Progenitor cell of endocrine pancreas (in vitro differentiated cells): Measurements from ENCODE around the gene ABAT. TPM values are rescaled to one million over a fixed set of nuclear protein-coding genes. Genes with fewer than 3 reads are reported as not detected.

Experiments
- DNase-seq: peaks from one replicate; pipeline ENCODE4 v3.0.0; 2021; ENCODE audit warnings: low spot score; ENCODE audit not compliant: unreplicated experiment
- H3K27ac Mint-ChIP-seq: 2 replicates; pipeline ENCODE4 v1.8.0; 2021; ENCODE audit warnings: mild to moderate bottlenecking, moderate library complexity, mixed read lengths
- H3K27me3 Mint-ChIP-seq: 2 replicates; pipeline ENCODE4 v1.8.0; 2021; ENCODE audit warnings: mixed read lengths
- H3K36me3 Mint-ChIP-seq: 2 replicates; pipeline ENCODE4 v1.8.0; 2022; ENCODE audit warnings: mixed read lengths; ENCODE audit not compliant: insufficient read depth
- H3K4me1 Mint-ChIP-seq: 2 replicates; pipeline ENCODE4 v1.8.0; 2021; ENCODE audit warnings: low read depth, mixed read lengths
- H3K4me3 Mint-ChIP-seq: 2 replicates; pipeline ENCODE4 v1.8.0; 2021; ENCODE audit warnings: low read depth, mild to moderate bottlenecking, moderate library complexity, mixed read lengths
- H3K9me3 Mint-ChIP-seq: 2 replicates; pipeline ENCODE4 v1.8.0; 2021; ENCODE audit warnings: low read depth, mixed read lengths
- total RNA-seq: library from RNA; stranded (reverse); gene quantifications from 2 replicates; pipeline ENCODE4 v1.2.1, GENCODE V29; 2021
- TF ChIP-seq, protein P1 (sequence below): fragments of 200-600 bp; sonication (generic); IDR thresholded peaks from one replicate; pipeline ENCODE4 v1.5.0; 2021; ENCODE audit warnings: antibody characterized with exemption, mild to moderate bottlenecking; ENCODE audit not compliant: unreplicated experiment

The ABAT gene
- total RNA-seq, 1 donor from 2014 or later = 24.7 TPM

DNA sequence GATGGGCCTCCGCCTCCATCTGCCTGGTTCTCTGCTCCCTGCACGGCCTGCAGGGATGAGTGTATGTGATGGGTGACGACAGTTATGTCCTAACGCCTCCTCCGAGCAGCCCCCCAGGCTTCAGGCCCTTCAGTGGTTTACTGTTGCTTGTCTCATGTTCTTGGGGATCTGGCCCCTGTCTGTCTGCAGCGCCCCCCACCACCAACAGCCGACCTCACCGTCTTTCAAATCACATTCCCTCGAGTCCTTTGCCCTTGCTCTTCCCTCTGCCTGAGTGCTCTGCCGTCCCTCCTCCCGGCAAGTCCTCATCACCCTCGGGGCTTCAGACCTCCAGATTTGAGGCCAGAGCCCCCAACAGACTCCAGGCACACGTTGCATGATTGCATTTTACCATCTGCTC lies 34.7 kb upstream of the ABAT start:
- Mint-ChIP-seq H3K9me3 (no peaks in the 10 kb centered on the region), H3K27ac (no peak overlapping the region), H3K4me3 (no peak overlapping the region), H3K4me1 (no peaks in the 10 kb centered on the region), H3K36me3 (peaks cover 30% of the 10 kb centered on the region), H3K27me3 (no peaks in the 10 kb centered on the region)
- TF ChIP-seq, protein P1, sequence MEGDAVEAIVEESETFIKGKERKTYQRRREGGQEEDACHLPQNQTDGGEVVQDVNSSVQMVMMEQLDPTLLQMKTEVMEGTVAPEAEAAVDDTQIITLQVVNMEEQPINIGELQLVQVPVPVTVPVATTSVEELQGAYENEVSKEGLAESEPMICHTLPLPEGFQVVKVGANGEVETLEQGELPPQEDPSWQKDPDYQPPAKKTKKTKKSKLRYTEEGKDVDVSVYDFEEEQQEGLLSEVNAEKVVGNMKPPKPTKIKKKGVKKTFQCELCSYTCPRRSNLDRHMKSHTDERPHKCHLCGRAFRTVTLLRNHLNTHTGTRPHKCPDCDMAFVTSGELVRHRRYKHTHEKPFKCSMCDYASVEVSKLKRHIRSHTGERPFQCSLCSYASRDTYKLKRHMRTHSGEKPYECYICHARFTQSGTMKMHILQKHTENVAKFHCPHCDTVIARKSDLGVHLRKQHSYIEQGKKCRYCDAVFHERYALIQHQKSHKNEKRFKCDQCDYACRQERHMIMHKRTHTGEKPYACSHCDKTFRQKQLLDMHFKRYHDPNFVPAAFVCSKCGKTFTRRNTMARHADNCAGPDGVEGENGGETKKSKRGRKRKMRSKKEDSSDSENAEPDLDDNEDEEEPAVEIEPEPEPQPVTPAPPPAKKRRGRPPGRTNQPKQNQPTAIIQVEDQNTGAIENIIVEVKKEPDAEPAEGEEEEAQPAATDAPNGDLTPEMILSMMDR = no peak
- DNase-seq = no peak

DNA sequence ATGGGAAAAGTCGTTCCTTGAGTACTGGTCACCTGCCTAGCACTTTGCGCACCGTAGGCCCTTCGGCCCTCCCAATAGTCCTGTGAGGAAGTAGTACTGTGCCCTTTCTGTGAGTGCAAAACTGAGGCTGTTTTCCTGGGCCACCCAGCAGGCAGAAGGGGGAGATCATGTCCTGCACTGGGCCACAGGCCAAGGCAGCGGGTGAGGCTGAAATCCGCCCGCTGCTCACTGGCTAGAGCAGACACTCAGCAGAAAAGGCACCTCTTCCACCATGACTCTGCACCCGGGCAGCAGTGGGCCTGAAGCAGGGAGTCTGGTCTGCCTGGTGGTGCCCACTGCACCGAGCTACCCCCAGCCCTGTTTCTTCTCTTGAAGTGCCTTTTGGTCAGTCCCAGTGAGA lies 32.7 kb upstream of the ABAT start:
- no peak overlapping the region for H3K27ac Mint-ChIP-seq
- no peak overlapping the region for H3K4me3 Mint-ChIP-seq

DNA sequence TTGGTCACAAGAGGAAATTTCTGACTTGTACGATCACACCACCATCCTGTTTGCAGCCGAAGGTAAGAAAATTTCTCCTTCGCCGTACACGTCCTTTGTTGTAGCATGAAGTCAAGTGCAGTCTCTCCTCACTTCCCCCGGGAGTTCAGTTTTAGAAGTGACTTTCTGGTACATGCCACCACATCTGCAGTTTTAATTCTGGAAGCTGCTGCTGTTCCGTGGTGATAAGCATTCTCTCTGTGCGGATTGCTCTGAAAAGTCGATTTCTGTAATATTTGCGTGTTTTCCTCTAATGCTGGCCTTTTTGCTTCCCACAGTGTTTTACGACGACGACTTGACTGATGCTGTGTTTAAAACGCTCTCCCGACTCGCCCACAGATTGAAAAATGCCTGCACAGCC lies 32.3 kb upstream of the ABAT start:
- no peak overlapping the region for H3K27ac Mint-ChIP-seq
- H3K27me3 Mint-ChIP-seq = no peaks in the 10 kb centered on the region
- no peaks in the 10 kb centered on the region for H3K9me3 Mint-ChIP-seq

More for the DNA sequence above, 32.7 kb upstream of the ABAT start:
- H3K27me3 Mint-ChIP-seq = no peaks in the 10 kb centered on the region
- TF ChIP-seq, protein P1 = no peak
- H3K4me1 Mint-ChIP-seq = no peaks in the 10 kb centered on the region
- peaks cover 36% of the 10 kb centered on the region for H3K36me3 Mint-ChIP-seq
- no peaks in the 10 kb centered on the region for H3K9me3 Mint-ChIP-seq
- no peak for DNase-seq

DNA sequence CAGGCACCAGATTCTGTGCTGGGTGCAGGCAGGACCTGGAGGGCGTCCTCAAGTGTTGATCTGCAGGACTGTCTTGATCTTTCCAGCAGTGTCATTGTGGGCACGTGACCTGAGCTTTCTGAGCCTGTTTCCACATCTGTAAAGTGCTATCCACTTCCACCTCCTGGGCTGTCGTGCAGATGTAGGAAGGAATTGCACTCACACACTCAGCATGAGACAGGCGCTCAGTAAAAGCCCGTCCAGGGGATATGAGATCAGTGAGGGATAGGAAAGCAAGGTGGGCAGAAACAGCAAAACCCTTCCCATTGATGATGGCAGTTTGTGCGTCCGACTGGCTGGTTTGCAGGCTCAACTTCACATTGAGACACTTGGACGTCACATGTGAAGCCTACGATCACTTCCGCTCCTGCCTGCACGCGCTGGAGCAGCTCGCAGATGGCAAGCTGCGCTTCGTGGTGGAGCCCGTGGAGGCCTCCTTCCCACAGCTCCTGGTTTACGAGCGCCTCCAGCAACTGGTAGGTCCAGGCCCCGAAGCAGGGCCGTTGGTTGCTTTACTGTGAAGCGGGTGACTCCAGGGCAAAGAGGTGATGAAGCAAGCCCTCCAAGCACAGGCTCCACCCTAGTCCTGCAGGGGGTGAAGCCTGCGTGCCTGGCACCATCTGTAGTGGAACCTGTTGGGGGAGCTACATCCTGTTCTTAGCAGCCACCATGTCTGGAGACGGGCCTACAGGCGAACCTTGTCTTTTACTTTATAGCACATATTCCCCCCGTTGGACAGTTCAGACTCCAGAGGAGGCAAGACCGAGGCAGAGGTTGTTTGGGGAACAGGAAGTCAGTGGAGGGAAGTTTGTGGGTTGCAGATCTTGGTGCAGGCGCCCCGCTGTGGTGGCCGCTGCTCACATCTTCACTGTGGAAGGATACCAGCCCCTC lies 29.9 kb upstream of the ABAT start:
- Mint-ChIP-seq H3K27ac (no peak overlapping the region), H3K36me3 (peaks cover 51% of the 10 kb centered on the region), H3K4me3 (no peak overlapping the region), H3K4me1 (no peaks in the 10 kb centered on the region), H3K27me3 (no peaks in the 10 kb centered on the region), H3K9me3 (no peaks in the 10 kb centered on the region)
- TF ChIP-seq, protein P1 = no peak
- DNase-seq = no peak

More for the DNA sequence above, 32.3 kb upstream of the ABAT start:
- peaks cover 40% of the 10 kb centered on the region for H3K36me3 Mint-ChIP-seq
- no peaks in the 10 kb centered on the region for H3K4me1 Mint-ChIP-seq
- DNase-seq = no peak
- no peak overlapping the region for H3K4me3 Mint-ChIP-seq
- TF ChIP-seq, protein P1 = no peak

DNA sequence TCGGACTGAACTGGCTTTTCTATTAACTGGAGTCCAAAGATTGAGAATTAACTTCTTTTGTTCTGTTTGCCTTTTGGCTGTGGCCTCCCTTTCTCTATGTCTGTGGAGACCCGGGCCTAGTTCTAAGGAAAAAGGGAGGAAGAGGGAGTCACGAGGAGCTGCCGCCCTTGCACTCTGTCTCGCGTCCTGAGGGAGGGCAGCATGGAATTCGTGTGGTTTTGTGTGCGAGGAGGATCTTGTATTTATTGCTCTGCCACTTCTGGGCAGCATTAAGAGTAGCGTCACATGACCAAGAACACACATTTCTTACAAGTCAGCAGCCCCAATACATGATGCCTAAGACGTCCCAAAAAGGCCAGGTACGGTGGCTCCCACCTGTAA lies 29.3 kb upstream of the ABAT start:
- Mint-ChIP-seq H3K4me3 (no peak overlapping the region), H3K27ac (no peak overlapping the region), H3K27me3 (no peaks in the 10 kb centered on the region), H3K4me1 (no peaks in the 10 kb centered on the region), H3K36me3 (peaks cover 51% of the 10 kb centered on the region), H3K9me3 (no peaks in the 10 kb centered on the region)
- no peak for DNase-seq
- TF ChIP-seq, protein P1 = no peak
